Spleen (tissue), 11 donors: ENCODE data around the gene TRAIP. TPM values are rescaled to one million over a fixed set of nuclear protein-coding genes. Genes with fewer than 3 reads are reported as not detected.

ENCODE experiments used
- DNase-seq: peaks from one replicate; pipeline ENCODE4 v3.0.0-alpha.2; 2020
- H3K27ac ChIP-seq, 8 donors: fragments of 200-600 bp; sonication (generic) in 7 of 8; 1 replicate in 4 of 8; 2 replicates in 4 of 8; pipeline versions ENCODE4 v1.5.0 to v1.8.0; 2016 to 2021; ENCODE audit warnings: inconsistent platforms in 4 of 8, mild to moderate bottlenecking in 4 of 8, moderate library complexity in 1 of 8
- H3K27me3 ChIP-seq, 7 donors: fragments of 200-600 bp; sonication (generic) in 6 of 7; replicated peaks in 1 of 7; 1 replicate in 4 of 7; 2 replicates in 3 of 7; pipeline versions ENCODE4 v1.5.0 to v1.8.0; 2016 to 2021; ENCODE audit warnings: inconsistent platforms in 3 of 7, mild to moderate bottlenecking in 1 of 7
- H3K36me3 ChIP-seq, 6 donors: fragments of 200-600 bp; sonication (generic) in 5 of 6; 1 replicate in 4 of 6; 2 replicates in 2 of 6; pipeline versions ENCODE4 v1.5.0 to v1.8.0; 2016 to 2021; ENCODE audit warnings: inconsistent platforms in 2 of 6
- H3K4me1 ChIP-seq, 6 donors: fragments of 200-600 bp; sonication (generic) in 5 of 6; 1 replicate in 3 of 6; 2 replicates in 3 of 6; pipeline versions ENCODE4 v1.5.0 to v1.8.0; 2016 to 2021; ENCODE audit warnings: inconsistent platforms in 3 of 6
- H3K4me3 ChIP-seq, 8 donors: fragments of 200-600 bp; sonication (generic) in 7 of 8; 1 replicate in 4 of 8; 2 replicates in 4 of 8; pipeline versions ENCODE4 v1.5.0 to v1.8.0; 2016 to 2021; ENCODE audit warnings: inconsistent platforms in 4 of 8, mild to moderate bottlenecking in 4 of 8, moderate library complexity in 2 of 8
- H3K9me3 ChIP-seq, 8 donors: fragments of 200-600 bp; sonication (generic) in 7 of 8; 1 replicate in 4 of 8; 2 replicates in 4 of 8; pipeline versions ENCODE4 v1.5.0 to v1.8.0; 2016 to 2021; ENCODE audit warnings: inconsistent platforms in 4 of 8
- CTCF ChIP-seq, 11 experiments: fragments of 200-600 bp in 7 of 11; fragments of 450-650 bp in 4 of 11; sonication (generic) in 4 of 11; IDR thresholded peaks in 8 of 11; conservative IDR thresholded peaks in 3 of 11; 1 replicate in 7 of 11; 2 replicates in 4 of 11; pipeline versions ENCODE4 v1.4.0 to v1.8.0; 2016 to 2021; ENCODE audit warnings: antibody characterized with exemption in 11 of 11, inconsistent platforms in 4 of 11, mild to moderate bottlenecking in 1 of 11
- POLR2A ChIP-seq, 3 donors: fragments of 450-650 bp; IDR thresholded peaks; one replicate each; pipeline ENCODE4 v1.5.1; 2017; ENCODE audit warnings: antibody characterized with exemption in 3 of 3, mild to moderate bottlenecking in 1 of 3
- POLR2AphosphoS5 ChIP-seq, 3 donors: sonication (generic); formaldehyde crosslinking; IDR thresholded peaks; one replicate each; pipeline ENCODE4 v1.5.1; 2017; ENCODE audit warnings: antibody characterized with exemption in 3 of 3
- WGBS, 5 donors: extraction: QIAGEN DNeasy Blood & Tissue Kit in 3 of 5; methylation state at CpG; one replicate each; pipeline versions ENCODE4 v1.1.5 to v1.1.7; 2013 to 2018; 5-methylcytosine and 5-hydroxymethylcytosine counted together
- intact Hi-C: fragments of 100-400 bp; cut with DNase I; formaldehyde crosslinking; loops from one replicate; pipeline ENCODE4 v1.15.0; 2023; ENCODE audit warnings: low total_unique reads
- polyA plus RNA-seq, 3 donors: library from polyadenylated mRNA; stranded (reverse); fragments of 200-250 nt; gene quantifications; one replicate each; pipeline ENCODE4 v1.2.1, GENCODE V29; 2013
- total RNA-seq, 7 donors: library from RNA; depleted of rRNA in 3 of 7; stranded (reverse); fragments of >200 nt in 3 of 7; fragmentation: NEBNext Ultra II Directional in 4 of 7; extraction: Animal tissue kit (Norgen Biotek cat#: 25700) in 4 of 7; gene quantifications; one replicate each; pipeline versions ENCODE4 v1.1.0 to v1.2.1, GENCODE V29; 2016 to 2021
- donor health status: healthy with polysubstance abuse.
- donor health status: DM: no; HTN: no; CAD: no; lungs with moderate emphysema.
- donor health status: DM: no; HTN: no; CAD: no.
- donor health status: Bipolar disorder and iron deficiency.
- donor health status: healthy.
- donor health status: DM: no; HTN: no; CAD: no.
- donor health status: DM: yes; HTN: yes; CAD: no.

Gene TRAIP
- total and polyA plus RNA-seq, 10 donors = 2.1 to 4.3 (median 3.3) TPM

- 78 to 85% (median 84%) methylated on average over 10 of the region's 10 CpGs for WGBS, 5 donors
- intact Hi-C loops = no loop called here
- H3K36me3 ChIP-seq = no peaks in the 10 kb centered on the region
- H3K9me3 ChIP-seq = no peaks in the 10 kb centered on the region
- no peaks in the 10 kb centered on the region for H3K27me3 ChIP-seq
- no peak for DNase-seq
- TF ChIP-seq CTCF (IDR thresholded peaks at IDR 0.05 in 8 of 11, conservative IDR thresholded peaks at IDR 0.05 in 3 of 11) (no peak), POLR2AphosphoS5 (IDR thresholded peaks at IDR 0.05) (no peak), POLR2A (IDR thresholded peaks at IDR 0.05) (no peak)
- H3K4me1 ChIP-seq = no peaks in the 10 kb centered on the region
- H3K4me3 ChIP-seq = no peak overlapping the region
- no peak overlapping the region for H3K27ac ChIP-seq
These were observed 32.9 kb upstream of the TRAIP start for GRCh38 chr3:49889296-49889695.

GRCh38 chr3:49886922-49887265 is 30.5 kb upstream of the TRAIP start:
- Histone ChIP-seq H3K4me3 (no peak overlapping the region), H3K27ac (no peak overlapping the region)

GRCh38 chr3:49883998-49884397 is 27.6 kb upstream of the TRAIP start:
- intact Hi-C loops = no loop called here
- H3K27me3 ChIP-seq = peaks cover 0 to 12% (median 0%) of the 10 kb centered on the region in 7 donors
- H3K4me1 ChIP-seq = no peaks in the 10 kb centered on the region
- H3K36me3 ChIP-seq = no peaks in the 10 kb centered on the region
- TF ChIP-seq CTCF (IDR thresholded peaks at IDR 0.05 in 8 of 11, conservative IDR thresholded peaks at IDR 0.05 in 3 of 11) (no peak), POLR2AphosphoS5 (IDR thresholded peaks at IDR 0.05) (no peak), POLR2A (IDR thresholded peaks at IDR 0.05) (no peak)
- DNase-seq = no peak
- no peaks in the 10 kb centered on the region for H3K9me3 ChIP-seq
- H3K4me3 ChIP-seq = no peak overlapping the region
- no peak overlapping the region for H3K27ac ChIP-seq
- WGBS, 5 donors = 84 to 96% (median 92%) methylated on average over 3 to 4 of the region's 4 CpGs

More at GRCh38 chr3:49886922-49887265, 30.5 kb upstream of the TRAIP start:
- TF ChIP-seq CTCF (IDR thresholded peaks at IDR 0.05 in 8 of 11, conservative IDR thresholded peaks at IDR 0.05 in 3 of 11) (no peak), POLR2A (IDR thresholded peaks at IDR 0.05) (no peak), POLR2AphosphoS5 (IDR thresholded peaks at IDR 0.05) (no peak)
- DNase-seq = no peak
- Histone ChIP-seq H3K4me1 (no peaks in the 10 kb centered on the region), H3K27me3 (no peaks in the 10 kb centered on the region), H3K36me3 (no peaks in the 10 kb centered on the region), H3K9me3 (no peaks in the 10 kb centered on the region)
- intact Hi-C loops = no loop called here

GRCh38 chr3:49882166-49882565 is 25.8 kb upstream of the TRAIP start:
- Histone ChIP-seq H3K4me3 (no peak overlapping the region), H3K27me3 (peaks cover 0 to 12% (median 0%) of the 10 kb centered on the region in 7 donors), H3K9me3 (no peaks in the 10 kb centered on the region), H3K4me1 (no peaks in the 10 kb centered on the region), H3K36me3 (no peaks in the 10 kb centered on the region), H3K27ac (no peak overlapping the region)
- no peak for DNase-seq
- intact Hi-C loops = no loop called here
- TF ChIP-seq CTCF (IDR thresholded peaks at IDR 0.05 in 8 of 11, conservative IDR thresholded peaks at IDR 0.05 in 3 of 11) (no peak), POLR2AphosphoS5 (IDR thresholded peaks at IDR 0.05) (no peak), POLR2A (IDR thresholded peaks at IDR 0.05) (no peak)
- WGBS, 5 donors = 29 to 47% (median 31%) methylated on average over 6 of the region's 6 CpGs
